AG09319 (cell line): ENCODE measurements around the gene MORN1.
A peak's percentile ranks its signal among the peaks of the same experiment; 100 is the strongest.

ENCODE experiments used
- DNase-seq: peaks from one replicate; pipeline ENCODE4 v3.0.0-alpha.2; 2010; ENCODE audit warnings: low read depth; ENCODE audit errors: extremely low read depth
- CTCF ChIP-seq: IDR thresholded peaks from 2 replicates; pipeline ENCODE4 v1.5.1; 2011; ENCODE audit warnings: low read depth, mild to moderate bottlenecking, inconsistent platforms, low read length, moderate library complexity

MORN1 gene

GRCh38 chr1:2381741-2382620 lies 9.4 kb downstream of the MORN1 start:
- TF ChIP-seq CTCF, result peak; percentile 94
- DNase-seq, result peak; percentile 44

- no peak for TF ChIP-seq CTCF
- no peak for DNase-seq
Measured at GRCh38 chr1:2380816-2381591, 10.3 kb downstream of the MORN1 start.

- TF ChIP-seq CTCF, result no peak
- DNase-seq, result no peak
Measured at GRCh38 chr1:2379733-2380404, 11.5 kb downstream of the MORN1 start.

GRCh38 chr1:2378956-2379732 lies 12.2 kb downstream of the MORN1 start:
- TF ChIP-seq CTCF, result no peak
- no peak for DNase-seq

GRCh38 chr1:2378441-2378851 lies 12.9 kb downstream of the MORN1 start:
- TF ChIP-seq CTCF, result no peak
- DNase-seq, result no peak

GRCh38 chr1:2377751-2378440 lies 13.5 kb downstream of the MORN1 start:
- no peak for DNase-seq
- TF ChIP-seq CTCF, result no peak
